ENCODE results near the gene LRRC41. TPM values are rescaled to one million over a fixed set of nuclear protein-coding genes. Genes with fewer than 3 reads are reported as not detected.

Gene LRRC41
- total and polyA plus RNA-seq, 2 of the 13 experiments (the other 11 are each of a cell fraction or from before 2014, with no cell fraction given), result 48.1 to 53.6 TPM

DNA sequence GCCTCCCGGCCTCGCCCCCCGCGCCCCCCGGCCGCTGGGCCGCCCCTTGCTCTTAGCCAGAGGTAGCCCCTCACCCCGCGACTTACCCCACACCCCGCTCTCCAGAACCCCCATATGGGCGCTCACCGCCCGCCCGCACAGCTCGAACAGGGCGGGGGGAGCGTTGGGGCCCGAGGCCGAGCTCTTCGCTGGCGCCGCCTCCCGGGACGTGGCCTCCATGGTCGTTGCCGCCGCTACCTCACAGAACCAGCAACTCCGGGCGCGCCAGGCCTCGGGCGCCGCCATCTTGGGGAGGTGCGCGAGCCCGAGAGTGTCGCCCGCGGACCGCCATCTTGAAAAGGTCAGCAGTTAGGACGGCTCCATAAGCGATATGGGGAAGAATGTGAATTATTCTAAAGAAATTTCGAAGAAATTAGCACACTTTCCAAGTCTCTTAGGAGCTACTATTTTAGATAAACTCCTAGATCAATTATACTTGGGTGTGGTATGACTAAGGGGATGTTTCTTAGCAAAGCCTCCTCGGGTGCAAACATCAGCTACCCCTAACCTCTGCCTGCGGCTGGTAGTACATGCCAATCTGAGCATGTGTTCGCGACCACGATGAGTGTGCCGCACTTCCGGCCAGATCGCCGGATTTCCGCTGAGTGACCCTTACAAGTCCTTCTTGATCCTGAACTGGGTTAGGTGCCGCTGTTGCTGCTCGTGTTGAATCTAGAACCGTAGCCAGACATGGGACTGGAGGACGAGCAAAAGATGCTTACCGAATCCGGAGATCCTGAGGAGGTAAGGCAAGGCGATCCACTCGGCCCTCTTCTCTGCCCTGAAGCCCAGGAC, at the start of gene LRRC41, which contains the start of gene UQCRH (continued):
- TF ChIP-seq, protein P1, sequence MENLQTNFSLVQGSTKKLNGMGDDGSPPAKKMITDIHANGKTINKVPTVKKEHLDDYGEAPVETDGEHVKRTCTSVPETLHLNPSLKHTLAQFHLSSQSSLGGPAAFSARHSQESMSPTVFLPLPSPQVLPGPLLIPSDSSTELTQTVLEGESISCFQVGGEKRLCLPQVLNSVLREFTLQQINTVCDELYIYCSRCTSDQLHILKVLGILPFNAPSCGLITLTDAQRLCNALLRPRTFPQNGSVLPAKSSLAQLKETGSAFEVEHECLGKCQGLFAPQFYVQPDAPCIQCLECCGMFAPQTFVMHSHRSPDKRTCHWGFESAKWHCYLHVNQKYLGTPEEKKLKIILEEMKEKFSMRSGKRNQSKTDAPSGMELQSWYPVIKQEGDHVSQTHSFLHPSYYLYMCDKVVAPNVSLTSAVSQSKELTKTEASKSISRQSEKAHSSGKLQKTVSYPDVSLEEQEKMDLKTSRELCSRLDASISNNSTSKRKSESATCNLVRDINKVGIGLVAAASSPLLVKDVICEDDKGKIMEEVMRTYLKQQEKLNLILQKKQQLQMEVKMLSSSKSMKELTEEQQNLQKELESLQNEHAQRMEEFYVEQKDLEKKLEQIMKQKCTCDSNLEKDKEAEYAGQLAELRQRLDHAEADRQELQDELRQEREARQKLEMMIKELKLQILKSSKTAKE (CRISPR knock-in tag; IDR thresholded peaks at IDR 0.05; ENCODE audit: borderline replicate concordance), result no peak
- TF ChIP-seq, protein P2, sequence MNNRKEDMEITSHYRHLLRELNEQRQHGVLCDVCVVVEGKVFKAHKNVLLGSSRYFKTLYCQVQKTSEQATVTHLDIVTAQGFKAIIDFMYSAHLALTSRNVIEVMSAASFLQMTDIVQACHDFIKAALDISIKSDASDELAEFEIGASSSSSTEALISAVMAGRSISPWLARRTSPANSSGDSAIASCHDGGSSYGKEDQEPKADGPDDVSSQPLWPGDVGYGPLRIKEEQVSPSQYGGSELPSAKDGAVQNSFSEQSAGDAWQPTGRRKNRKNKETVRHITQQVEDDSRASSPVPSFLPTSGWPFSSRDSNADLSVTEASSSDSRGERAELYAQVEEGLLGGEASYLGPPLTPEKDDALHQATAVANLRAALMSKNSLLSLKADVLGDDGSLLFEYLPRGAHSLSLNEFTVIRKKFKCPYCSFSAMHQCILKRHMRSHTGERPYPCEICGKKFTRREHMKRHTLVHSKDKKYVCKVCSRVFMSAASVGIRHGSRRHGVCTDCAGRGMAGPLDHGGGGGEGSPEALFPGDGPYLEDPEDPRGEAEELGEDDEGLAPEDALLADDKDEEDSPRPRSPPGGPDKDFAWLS (CRISPR knock-in tag; IDR thresholded peaks at IDR 0.05; ENCODE audit: borderline replicate concordance), result no peak
- TF ChIP-seq ZNF264 (CRISPR knock-in tag; IDR thresholded peaks at IDR 0.05) (no peak), ZNF382 (CRISPR knock-in tag; IDR thresholded peaks at IDR 0.05; ENCODE audit: borderline replicate concordance) (no peak), ZNF766 (CRISPR knock-in tag; IDR thresholded peaks at IDR 0.05; ENCODE audit: borderline replicate concordance) (no peak), ZNF644 (CRISPR knock-in tag; IDR thresholded peaks at IDR 0.05; ENCODE audit: low read depth) (no peak), PTBP1 (IDR thresholded peaks at IDR 0.05; ENCODE audit: low read depth, low read length, poor library complexity, severe bottlenecking) (no peak), ZFP41 (CRISPR knock-in tag; IDR thresholded peaks at IDR 0.05; ENCODE audit: borderline replicate concordance) (no peak), ATAD3A (CRISPR knock-in tag; IDR thresholded peaks at IDR 0.05) (no peak), RFX1 (IDR thresholded peaks at IDR 0.05) (no peak), ZFP36 (IDR thresholded peaks at IDR 0.05; ENCODE audit: borderline replicate concordance, low read depth, low read length, partially characterized antibody) (no peak), YEATS4 (CRISPR knock-in tag; IDR thresholded peaks at IDR 0.05; ENCODE audit: borderline replicate concordance) (peak; percentile 85), GPN1 (CRISPR knock-in tag; IDR thresholded peaks at IDR 0.05; ENCODE audit: borderline replicate concordance) (no peak)
- TF ChIP-seq, protein P3, sequence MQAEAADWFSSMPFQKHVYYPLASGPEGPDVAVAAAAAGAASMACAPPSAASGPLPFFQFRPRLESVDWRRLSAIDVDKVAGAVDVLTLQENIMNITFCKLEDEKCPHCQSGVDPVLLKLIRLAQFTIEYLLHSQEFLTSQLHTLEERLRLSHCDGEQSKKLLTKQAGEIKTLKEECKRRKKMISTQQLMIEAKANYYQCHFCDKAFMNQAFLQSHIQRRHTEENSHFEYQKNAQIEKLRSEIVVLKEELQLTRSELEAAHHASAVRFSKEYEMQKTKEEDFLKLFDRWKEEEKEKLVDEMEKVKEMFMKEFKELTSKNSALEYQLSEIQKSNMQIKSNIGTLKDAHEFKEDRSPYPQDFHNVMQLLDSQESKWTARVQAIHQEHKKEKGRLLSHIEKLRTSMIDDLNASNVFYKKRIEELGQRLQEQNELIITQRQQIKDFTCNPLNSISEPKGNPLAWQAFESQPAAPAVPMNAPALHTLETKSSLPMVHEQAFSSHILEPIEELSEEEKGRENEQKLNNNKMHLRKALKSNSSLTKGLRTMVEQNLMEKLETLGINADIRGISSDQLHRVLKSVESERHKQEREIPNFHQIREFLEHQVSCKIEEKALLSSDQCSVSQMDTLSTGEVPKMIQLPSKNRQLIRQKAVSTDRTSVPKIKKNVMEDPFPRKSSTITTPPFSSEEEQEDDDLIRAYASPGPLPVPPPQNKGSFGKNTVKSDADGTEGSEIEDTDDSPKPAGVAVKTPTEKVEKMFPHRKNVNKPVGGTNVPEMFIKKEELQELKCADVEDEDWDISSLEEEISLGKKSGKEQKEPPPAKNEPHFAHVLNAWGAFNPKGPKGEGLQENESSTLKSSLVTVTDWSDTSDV (CRISPR knock-in tag; IDR thresholded peaks at IDR 0.05), result no peak
- TF ChIP-seq, protein P4, sequence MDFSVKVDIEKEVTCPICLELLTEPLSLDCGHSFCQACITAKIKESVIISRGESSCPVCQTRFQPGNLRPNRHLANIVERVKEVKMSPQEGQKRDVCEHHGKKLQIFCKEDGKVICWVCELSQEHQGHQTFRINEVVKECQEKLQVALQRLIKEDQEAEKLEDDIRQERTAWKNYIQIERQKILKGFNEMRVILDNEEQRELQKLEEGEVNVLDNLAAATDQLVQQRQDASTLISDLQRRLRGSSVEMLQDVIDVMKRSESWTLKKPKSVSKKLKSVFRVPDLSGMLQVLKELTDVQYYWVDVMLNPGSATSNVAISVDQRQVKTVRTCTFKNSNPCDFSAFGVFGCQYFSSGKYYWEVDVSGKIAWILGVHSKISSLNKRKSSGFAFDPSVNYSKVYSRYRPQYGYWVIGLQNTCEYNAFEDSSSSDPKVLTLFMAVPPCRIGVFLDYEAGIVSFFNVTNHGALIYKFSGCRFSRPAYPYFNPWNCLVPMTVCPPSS (IDR thresholded peaks at IDR 0.05), result no peak
- TF ChIP-seq, protein P5, sequence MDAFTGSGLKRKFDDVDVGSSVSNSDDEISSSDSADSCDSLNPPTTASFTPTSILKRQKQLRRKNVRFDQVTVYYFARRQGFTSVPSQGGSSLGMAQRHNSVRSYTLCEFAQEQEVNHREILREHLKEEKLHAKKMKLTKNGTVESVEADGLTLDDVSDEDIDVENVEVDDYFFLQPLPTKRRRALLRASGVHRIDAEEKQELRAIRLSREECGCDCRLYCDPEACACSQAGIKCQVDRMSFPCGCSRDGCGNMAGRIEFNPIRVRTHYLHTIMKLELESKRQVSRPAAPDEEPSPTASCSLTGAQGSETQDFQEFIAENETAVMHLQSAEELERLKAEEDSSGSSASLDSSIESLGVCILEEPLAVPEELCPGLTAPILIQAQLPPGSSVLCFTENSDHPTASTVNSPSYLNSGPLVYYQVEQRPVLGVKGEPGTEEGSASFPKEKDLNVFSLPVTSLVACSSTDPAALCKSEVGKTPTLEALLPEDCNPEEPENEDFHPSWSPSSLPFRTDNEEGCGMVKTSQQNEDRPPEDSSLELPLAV (CRISPR knock-in tag; conservative IDR thresholded peaks at IDR 0.05; ENCODE audit: low read depth), result no peak
- TF ChIP-seq, protein P6, sequence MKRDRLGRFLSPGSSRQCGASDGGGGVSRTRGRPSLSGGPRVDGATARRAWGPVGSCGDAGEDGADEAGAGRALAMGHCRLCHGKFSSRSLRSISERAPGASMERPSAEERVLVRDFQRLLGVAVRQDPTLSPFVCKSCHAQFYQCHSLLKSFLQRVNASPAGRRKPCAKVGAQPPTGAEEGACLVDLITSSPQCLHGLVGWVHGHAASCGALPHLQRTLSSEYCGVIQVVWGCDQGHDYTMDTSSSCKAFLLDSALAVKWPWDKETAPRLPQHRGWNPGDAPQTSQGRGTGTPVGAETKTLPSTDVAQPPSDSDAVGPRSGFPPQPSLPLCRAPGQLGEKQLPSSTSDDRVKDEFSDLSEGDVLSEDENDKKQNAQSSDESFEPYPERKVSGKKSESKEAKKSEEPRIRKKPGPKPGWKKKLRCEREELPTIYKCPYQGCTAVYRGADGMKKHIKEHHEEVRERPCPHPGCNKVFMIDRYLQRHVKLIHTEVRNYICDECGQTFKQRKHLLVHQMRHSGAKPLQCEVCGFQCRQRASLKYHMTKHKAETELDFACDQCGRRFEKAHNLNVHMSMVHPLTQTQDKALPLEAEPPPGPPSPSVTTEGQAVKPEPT (CRISPR knock-in tag; IDR thresholded peaks at IDR 0.05; ENCODE audit: low read depth), result no peak
